GM20000 (cell line): Measurements from ENCODE around the gene SUMO3.

ENCODE experiments used
- DNase-seq: peaks from one replicate; pipeline ENCODE4 v3.0.0; 2012; ENCODE audit warnings: low spot score
- CTCF ChIP-seq: IDR thresholded peaks from 2 replicates; pipeline ENCODE4 v1.5.1; 2012; ENCODE audit warnings: mild to moderate bottlenecking, control low read depth; ENCODE audit errors: extremely low read depth, missing control alignments

The SUMO3 gene

GRCh38 chr21:44838039-44838895, 20.4 kb upstream of the SUMO3 start:
- TF ChIP-seq CTCF = no peak
- no peak for DNase-seq

GRCh38 chr21:44837537-44837936, 19.7 kb upstream of the SUMO3 start:
- no peak for DNase-seq
- TF ChIP-seq CTCF = no peak

GRCh38 chr21:44836666-44837471, 19.0 kb upstream of the SUMO3 start:
- no peak for DNase-seq
- TF ChIP-seq CTCF = no peak

GRCh38 chr21:44836349-44836665, 18.4 kb upstream of the SUMO3 start:
- DNase-seq = no peak
- TF ChIP-seq CTCF = no peak

GRCh38 chr21:44835647-44835973, 17.7 kb upstream of the SUMO3 start:
- TF ChIP-seq CTCF = no peak
- no peak for DNase-seq

GRCh38 chr21:44834951-44835646, 17.2 kb upstream of the SUMO3 start:
- no peak for DNase-seq

More at GRCh38 chr21:44834951-44835646, 17.2 kb upstream of the SUMO3 start:
- no peak for TF ChIP-seq CTCF
